Pancreas (tissue), 10 donors: Measurements from ENCODE around the gene MT1E. TPM values are rescaled to one million over a fixed set of nuclear protein-coding genes. Genes with fewer than 3 reads are reported as not detected.
"Not testable (repeated sequence)": the region's sequence is repeated elsewhere in the genome, so short reads cannot be mapped to it uniquely, and the experiment has no call there.

Experiments used
- ATAC-seq, 4 donors: fragments of 200-7000 bp; cut with Tn5 transposase; one replicate each; pipeline versions ENCODE4 v1.8.0 to v1.9.1; 2020; ENCODE audit warnings: mild to moderate bottlenecking in 4 of 4, moderate library complexity in 4 of 4
- DNase-seq, 6 donors: peaks; one replicate each; pipeline ENCODE4 v3.0.0-alpha.2; 2020
- FAIRE-seq: peaks from 2 replicates; lab custom pipeline; 2012; peaks lifted over from hg19 to GRCh38; lab: Jason Lieb, UNC
- H3K27ac ChIP-seq, 4 donors: fragments of 200-600 bp; sonication (generic); 1 replicate in 3 of 4; 2 replicates in 1 of 4; pipeline versions ENCODE4 v1.5.0 to v1.8.0; 2020
- H3K27me3 ChIP-seq, 4 donors: fragments of 200-600 bp; one replicate each; pipeline ENCODE4 v1.8.0; 2021
- H3K36me3 ChIP-seq, 3 donors: fragments of 200-600 bp; sonication (generic) in 1 of 3; one replicate each; pipeline versions ENCODE4 v1.5.0 to v1.8.0; 2020 to 2021
- H3K4me1 ChIP-seq, 3 donors: fragments of 200-600 bp; one replicate each; pipeline ENCODE4 v1.8.0; 2021
- H3K4me3 ChIP-seq, 4 donors: fragments of 200-600 bp; sonication (generic) in 2 of 4; one replicate each; pipeline versions ENCODE4 v1.5.0 to v1.8.0; 2020 to 2021
- H3K9me3 ChIP-seq, 4 donors: fragments of 200-600 bp; one replicate each; pipeline ENCODE4 v1.8.0; 2021
- WGBS, 2 donors: extraction: QIAGEN DNeasy Blood & Tissue Kit; methylation state at CpG; one replicate each; pipeline ENCODE4 v1.1.7; 2013; 5-methylcytosine and 5-hydroxymethylcytosine counted together
- intact Hi-C, 3 donors: fragments of 100-400 bp; cut with DNase I; formaldehyde crosslinking; loops; one replicate each; pipeline versions ENCODE4 v1.11.1 to v1.14.2; 2022
- polyA plus RNA-seq, 2 donors: library from polyadenylated mRNA; stranded (reverse); fragments of 200-250 nt; gene quantifications; one replicate each; pipeline ENCODE4 v1.2.3, GENCODE V29; 2013
- total RNA-seq, 6 donors: library from RNA; stranded (reverse); fragmentation: NEBNext Ultra II Directional in 4 of 6; extraction: Animal tissue kit (Norgen Biotek cat#: 25700) in 4 of 6; gene quantifications; one replicate each; pipeline versions ENCODE4 v1.2.1 to v1.2.4, GENCODE V29; 2021 to 2023
- TF ChIP-seq, protein P1 (sequence below), 4 donors: fragments of 200-600 bp; sonication (generic) in 3 of 4; IDR thresholded peaks; one replicate each; pipeline versions ENCODE4 v1.5.0 to v1.8.0; 2021; ENCODE audit warnings: antibody characterized with exemption in 4 of 4
- donor health status: healthy with polysubstance abuse.
- donor health status: DM: no; HTN: no; CAD: no; lungs with moderate emphysema.
- donor health status: DM: no; HTN: no; CAD: no.
- donor health status: control.
- donor health status: control.
- donor health status: Bipolar disorder and iron deficiency.
- donor health status: DM: yes; HTN: yes; CAD: no.
- donor health status: DM: no; HTN: no; CAD: no.
- donor health status: DM: no; HTN: no; CAD: no.
- donor health status: DM: yes; HTN: yes; CAD: no.

Gene MT1E
- total and polyA plus RNA-seq, 8 donors: 36.1 to 646 (median 203) TPM

DNA sequence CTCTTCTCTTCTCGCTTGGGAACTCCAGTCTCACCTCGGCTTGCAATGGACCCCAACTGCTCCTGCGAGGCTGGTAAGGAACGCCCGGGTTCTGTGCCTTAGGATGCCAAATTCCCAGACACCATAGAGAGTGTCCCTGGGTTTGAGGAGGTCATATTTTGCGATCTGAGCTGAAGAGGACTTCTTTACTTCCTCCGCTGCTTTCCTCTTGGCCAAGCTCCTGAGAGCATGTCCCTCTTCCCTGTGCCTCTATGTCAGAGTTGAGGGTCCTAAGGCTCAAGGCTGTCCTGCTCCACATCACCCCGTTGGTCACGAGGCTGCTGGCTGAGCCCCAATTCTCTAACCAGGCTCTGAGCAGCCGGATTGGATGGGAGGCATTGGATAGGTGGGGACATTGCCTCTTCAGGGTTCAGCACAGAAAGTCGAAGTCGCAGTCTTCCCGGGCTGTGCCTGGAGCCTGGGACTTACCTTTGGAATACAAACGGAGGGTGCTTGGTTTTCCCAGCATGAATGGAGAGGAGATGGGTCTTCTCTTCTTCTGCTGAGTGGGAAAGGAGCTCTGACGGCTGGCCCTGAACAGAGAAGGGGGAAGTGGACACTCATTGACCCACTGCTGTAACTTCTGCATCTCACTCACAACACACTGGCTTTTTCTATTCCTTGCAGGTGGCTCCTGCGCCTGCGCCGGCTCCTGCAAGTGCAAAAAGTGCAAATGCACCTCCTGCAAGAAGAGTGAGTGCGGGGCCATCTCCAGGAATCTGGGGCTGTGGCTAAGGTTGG, 44.4 kb downstream of the MT1E start:
- peak overlapping the region in 2 of 4 donors; percentile 22 to 77 for H3K27ac ChIP-seq
- FAIRE-seq (no peak), DNase-seq (peak in 2 of 6 donors; percentile 41 to 46), ATAC-seq (peak in 1 of 4 donors; percentile 2)
- 22 to 40% methylated on average over 19 of the region's 19 CpGs for WGBS, 2 donors
- no peaks in the 10 kb centered on the region for H3K9me3 ChIP-seq
- intact Hi-C loops: no loop called here
- H3K4me1 ChIP-seq: peaks cover 0 to 4% (median 2%) of the 10 kb centered on the region in 3 donors
- H3K4me3 ChIP-seq: peak overlapping the region in 3 of 4 donors; percentile 8 to 37 (median 25)
- H3K36me3 ChIP-seq: no peaks in the 10 kb centered on the region
- no peaks in the 10 kb centered on the region for H3K27me3 ChIP-seq
- TF ChIP-seq, protein P1, sequence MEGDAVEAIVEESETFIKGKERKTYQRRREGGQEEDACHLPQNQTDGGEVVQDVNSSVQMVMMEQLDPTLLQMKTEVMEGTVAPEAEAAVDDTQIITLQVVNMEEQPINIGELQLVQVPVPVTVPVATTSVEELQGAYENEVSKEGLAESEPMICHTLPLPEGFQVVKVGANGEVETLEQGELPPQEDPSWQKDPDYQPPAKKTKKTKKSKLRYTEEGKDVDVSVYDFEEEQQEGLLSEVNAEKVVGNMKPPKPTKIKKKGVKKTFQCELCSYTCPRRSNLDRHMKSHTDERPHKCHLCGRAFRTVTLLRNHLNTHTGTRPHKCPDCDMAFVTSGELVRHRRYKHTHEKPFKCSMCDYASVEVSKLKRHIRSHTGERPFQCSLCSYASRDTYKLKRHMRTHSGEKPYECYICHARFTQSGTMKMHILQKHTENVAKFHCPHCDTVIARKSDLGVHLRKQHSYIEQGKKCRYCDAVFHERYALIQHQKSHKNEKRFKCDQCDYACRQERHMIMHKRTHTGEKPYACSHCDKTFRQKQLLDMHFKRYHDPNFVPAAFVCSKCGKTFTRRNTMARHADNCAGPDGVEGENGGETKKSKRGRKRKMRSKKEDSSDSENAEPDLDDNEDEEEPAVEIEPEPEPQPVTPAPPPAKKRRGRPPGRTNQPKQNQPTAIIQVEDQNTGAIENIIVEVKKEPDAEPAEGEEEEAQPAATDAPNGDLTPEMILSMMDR (IDR thresholded peaks at IDR 0.05): no peak

DNA sequence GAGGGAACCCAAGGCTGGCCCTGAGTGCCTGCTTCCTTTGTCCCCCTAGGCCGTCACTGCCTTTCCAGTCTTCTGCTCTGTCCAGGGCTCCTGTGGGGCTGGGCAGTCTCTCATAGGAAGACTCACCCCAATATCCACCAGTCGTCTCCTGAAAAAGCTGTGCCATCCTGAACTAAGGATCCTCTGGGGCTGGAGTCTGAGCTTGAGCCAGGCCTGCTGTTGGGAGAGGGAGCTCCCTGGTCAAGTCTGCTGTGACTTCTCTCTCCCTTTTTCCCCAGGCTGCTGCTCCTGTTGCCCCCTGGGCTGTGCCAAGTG, 45.0 kb downstream of the MT1E start:
- H3K27ac ChIP-seq: no peak overlapping the region
- no peak for DNase-seq
- no peaks in the 10 kb centered on the region for H3K36me3 ChIP-seq
- H3K9me3 ChIP-seq: no peaks in the 10 kb centered on the region
- H3K4me3 ChIP-seq: peak overlapping the region in 2 of 4 donors; percentile 8 to 37
- TF ChIP-seq, protein P1 (IDR thresholded peaks at IDR 0.05): no peak
- no peaks in the 10 kb centered on the region for H3K27me3 ChIP-seq
- no peak for ATAC-seq
- H3K4me1 ChIP-seq: peaks cover 0 to 4% (median 2%) of the 10 kb centered on the region in 3 donors
- no peak for FAIRE-seq
- WGBS, 2 donors: 41 to 75% methylated on average over 2 of the region's 2 CpGs
- intact Hi-C loops: no loop called here

DNA sequence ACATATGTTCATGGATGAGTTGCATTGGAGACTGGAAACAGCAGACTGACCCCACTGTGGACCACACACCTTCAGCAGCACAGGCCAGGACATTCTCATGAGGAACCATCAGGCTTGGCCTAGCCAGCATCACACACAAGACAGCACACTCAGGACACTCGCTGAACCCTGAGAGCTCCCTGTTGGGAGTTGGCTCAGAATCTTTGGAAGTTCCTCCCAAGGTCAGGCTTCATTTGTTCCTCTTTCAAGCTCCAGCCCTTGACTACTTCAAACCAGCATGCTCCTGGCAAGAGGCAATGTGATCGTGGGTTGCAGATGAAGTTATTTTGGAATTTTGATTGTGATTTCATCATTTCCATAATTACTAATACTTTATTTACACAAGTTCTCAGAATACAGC, 46.1 kb downstream of the MT1E start:
- H3K27me3 ChIP-seq, H3K9me3 ChIP-seq, H3K36me3 ChIP-seq, DNase-seq, H3K4me3 ChIP-seq, H3K4me1 ChIP-seq, FAIRE-seq, intact Hi-C loops, H3K27ac ChIP-seq, ATAC-seq: not testable (repeated sequence)
- WGBS, 2 donors: 33 to 47% methylated on average over 2 of the region's 2 CpGs

DNA sequence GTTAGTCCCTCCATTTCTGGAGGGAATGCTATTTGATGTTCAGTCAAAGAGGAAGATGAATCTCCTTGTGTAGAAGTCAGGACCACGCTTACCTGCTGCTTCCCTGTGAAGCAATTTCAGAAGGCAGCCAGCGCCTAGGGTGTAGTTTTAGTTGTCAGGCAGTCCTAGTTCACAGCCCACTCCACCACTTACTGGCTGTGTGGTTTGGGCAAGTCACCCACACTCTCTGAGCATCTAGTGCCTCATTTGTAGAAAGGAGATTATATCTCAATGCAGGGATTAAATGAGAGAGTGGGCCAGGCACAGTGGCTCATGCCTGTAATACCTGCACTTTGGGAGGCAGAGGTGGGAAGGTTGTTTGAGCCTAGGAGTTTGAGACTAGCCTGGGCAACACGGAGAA, 46.6 kb downstream of the MT1E start:
- H3K27me3 ChIP-seq, H3K4me3 ChIP-seq, ATAC-seq, H3K27ac ChIP-seq, H3K4me1 ChIP-seq, intact Hi-C loops, FAIRE-seq, H3K9me3 ChIP-seq, DNase-seq, H3K36me3 ChIP-seq: not testable (repeated sequence)
- 71 to 85% methylated on average over 3 of the region's 3 CpGs for WGBS, 2 donors

DNA sequence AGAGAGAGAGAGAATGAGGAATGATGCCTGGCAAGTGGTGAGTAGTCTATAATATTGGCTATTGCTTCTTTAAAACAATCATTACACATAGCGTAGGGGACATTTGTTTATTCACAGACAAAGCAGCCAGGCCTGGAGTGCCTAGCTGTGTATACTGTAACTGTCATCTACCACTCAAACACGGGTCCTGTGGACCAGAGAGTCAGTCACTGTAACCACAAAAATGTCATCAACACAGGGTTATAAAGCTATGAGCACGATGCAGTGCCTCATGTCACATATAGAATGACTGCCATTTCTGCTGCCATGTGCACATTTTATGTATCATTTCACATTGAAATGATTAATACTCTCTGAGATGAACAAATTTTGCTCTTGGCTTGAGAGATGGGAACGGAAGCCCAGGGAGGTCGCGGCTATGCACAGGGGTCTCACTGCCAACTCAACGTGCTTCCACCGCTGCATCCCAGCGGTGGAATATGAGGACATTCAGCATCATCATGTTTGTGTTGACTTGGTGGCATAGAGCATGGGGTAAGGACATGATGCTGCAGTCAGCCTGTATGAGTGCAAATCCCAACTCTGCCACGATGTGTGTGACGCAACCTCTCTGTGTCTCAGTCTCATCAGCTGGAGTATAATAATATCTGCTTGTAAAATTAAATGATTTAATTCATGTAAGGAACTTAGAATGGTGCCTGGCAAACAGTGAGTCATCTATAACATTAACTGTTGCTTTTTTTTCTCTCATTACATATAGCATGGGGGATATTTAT, 47.4 kb downstream of the MT1E start:
- no peaks in the 10 kb centered on the region for H3K36me3 ChIP-seq
- no peak overlapping the region for H3K27ac ChIP-seq
- no peaks in the 10 kb centered on the region for H3K27me3 ChIP-seq
- DNase-seq (no peak), FAIRE-seq (no peak), ATAC-seq (no peak)
- 87 to 88% methylated on average over 11 of the region's 11 CpGs for WGBS, 2 donors
- no peaks in the 10 kb centered on the region for H3K9me3 ChIP-seq
- intact Hi-C loops: no loop called here
- TF ChIP-seq, protein P1 (IDR thresholded peaks at IDR 0.05): no peak
- H3K4me1 ChIP-seq: peaks cover 1 to 4% (median 3%) of the 10 kb centered on the region in 3 donors
- H3K4me3 ChIP-seq: no peak overlapping the region
